ENCODE measurements around the gene FSCN2.

DNA sequence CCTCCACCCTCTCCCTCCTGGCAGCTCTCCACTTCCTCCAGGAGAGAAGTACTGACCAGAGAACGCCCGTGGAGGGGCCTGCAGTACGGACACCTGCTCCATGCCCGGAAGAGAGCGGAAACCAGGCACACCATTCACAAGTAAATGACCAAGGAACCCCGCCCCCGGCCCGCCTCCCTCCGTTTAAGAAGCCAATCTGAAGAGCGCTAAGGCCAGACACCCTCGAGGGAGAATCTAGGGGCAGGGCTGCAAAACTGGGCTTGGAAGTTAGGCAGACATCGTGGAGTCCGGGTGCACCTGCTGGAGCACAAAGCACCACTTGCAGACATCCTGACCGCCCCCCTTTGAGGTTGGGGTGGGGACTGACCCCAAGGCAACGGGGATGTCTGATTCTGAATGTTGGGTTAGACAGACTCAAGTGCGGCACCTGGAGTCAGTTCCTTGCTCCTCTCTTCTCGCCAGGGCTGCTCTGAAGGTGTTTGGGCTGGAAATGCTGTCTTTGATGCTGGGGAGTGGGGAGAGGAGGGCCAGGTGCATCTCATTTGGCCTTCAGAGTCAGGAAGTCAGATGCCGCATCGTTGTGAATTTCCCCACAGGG is 24.9 kb downstream of the FSCN2 start:
- TF ChIP-seq, protein P1, sequence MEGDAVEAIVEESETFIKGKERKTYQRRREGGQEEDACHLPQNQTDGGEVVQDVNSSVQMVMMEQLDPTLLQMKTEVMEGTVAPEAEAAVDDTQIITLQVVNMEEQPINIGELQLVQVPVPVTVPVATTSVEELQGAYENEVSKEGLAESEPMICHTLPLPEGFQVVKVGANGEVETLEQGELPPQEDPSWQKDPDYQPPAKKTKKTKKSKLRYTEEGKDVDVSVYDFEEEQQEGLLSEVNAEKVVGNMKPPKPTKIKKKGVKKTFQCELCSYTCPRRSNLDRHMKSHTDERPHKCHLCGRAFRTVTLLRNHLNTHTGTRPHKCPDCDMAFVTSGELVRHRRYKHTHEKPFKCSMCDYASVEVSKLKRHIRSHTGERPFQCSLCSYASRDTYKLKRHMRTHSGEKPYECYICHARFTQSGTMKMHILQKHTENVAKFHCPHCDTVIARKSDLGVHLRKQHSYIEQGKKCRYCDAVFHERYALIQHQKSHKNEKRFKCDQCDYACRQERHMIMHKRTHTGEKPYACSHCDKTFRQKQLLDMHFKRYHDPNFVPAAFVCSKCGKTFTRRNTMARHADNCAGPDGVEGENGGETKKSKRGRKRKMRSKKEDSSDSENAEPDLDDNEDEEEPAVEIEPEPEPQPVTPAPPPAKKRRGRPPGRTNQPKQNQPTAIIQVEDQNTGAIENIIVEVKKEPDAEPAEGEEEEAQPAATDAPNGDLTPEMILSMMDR (IDR thresholded peaks at IDR 0.05): peak in 1 of 12 donors; percentile 11
- no peak for TF ChIP-seq POLR2A (IDR thresholded peaks at IDR 0.05)
